GM18519 (cell line): ENCODE results near the gene DAAM1.

Experiments
- ATAC-seq: cut with Tn5 transposase; IDR thresholded peaks from one replicate; pipeline ENCODE4 v1.9.1; 2021; ENCODE audit warnings: mild to moderate bottlenecking, moderate library complexity; ENCODE audit not compliant: unreplicated experiment, low FRiP score

DAAM1 gene

DNA sequence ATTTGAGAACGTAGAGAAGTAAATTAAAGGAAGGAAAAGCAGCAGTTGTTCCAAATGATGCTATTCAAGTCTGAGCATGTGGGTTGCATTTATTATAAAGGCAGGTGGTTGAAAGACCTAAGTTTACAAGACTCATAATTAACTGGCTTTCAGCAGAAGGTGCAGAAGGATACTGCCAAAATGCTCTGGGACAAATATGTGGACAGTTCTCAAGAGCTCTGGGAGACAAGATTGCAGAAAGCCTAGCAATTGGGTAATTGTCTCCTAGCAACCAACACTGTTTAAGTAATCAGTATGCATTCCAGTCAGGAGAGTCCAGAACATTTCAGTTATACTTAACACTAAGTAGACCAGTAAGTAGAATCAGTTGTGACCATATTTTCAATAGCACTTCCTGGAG lies 145.2 kb downstream of the DAAM1 start:
- no peak for ATAC-seq

DNA sequence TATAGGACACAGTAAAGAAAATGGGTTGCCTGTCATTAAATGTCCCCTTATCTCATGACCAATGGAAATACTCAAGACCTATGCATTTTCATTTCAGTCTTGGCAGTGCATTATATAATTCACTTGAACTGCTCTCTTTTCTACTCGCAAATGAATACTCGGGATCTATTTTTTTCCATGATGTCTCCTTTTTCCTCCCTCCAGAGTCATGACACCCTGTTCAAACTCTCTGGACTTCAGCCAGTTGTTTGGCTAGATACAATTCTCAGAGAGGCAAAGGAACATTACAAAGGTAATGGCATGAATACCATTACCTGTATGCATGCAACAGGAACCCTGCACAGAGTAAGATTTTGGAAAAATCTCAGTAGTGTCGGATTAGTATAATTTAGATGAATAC lies 145.8 kb downstream of the DAAM1 start:
- ATAC-seq, result no peak

DNA sequence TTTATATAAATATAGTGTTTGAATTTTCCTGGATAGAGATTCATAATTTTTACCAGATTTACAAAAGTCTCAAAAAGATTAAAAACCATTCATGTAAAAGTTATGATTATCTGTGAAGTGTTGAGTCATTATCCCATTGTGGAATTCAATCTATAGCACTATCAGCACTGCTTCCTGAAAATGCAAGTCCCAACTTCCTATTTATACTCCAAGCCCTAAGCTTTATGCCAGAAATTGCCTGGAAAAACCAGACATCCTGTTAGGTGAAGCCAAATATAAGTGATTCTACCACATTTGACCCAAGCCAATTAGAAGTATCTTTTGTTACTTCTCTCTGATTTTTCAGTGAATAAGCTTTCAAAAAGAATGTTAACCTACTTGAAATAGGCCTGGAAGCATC lies 147.6 kb downstream of the DAAM1 start:
- ATAC-seq, result no peak

DNA sequence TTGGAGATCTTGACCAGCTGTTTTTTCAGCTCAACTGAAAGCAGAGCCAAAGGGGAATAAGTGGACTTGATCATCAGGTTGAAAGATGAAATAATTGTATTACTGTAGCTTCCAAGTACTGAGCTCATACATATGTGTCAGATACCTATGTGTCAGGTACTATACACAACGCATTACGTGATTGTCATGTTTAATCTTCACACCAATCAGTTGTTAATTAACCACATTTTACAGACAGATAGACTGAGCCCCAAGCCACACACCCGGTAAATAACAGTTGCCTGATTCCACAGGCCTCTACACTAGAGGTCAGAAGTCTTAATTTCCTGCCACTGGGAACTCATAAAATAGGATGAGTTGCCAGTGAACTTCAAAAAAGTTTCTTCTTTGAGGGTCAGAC lies 148.2 kb downstream of the DAAM1 start:
- ATAC-seq, result no peak

DNA sequence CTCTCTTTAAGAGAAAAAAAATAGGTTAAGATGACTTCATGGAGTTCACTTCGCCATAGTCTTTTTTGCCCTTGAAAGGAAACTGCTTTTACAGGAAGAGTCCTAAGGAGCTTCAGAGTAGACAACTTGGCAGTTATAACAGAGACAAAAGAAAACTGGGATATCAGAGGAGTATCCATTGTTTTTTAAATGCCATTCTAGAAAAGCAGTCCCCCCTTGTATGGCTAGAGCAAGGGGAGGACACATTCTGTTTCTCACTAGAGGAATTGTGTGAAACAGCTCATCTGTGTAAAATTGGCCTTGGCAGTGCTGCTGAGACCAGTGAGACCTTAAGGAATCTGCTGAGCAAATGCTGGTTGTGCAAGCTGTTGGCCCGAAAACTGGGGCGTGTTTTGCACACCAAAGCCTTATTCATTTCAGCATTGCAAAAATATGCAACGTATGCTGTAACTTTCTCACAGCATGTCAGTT lies 148.7 kb downstream of the DAAM1 start:
- ATAC-seq, result no peak

DNA sequence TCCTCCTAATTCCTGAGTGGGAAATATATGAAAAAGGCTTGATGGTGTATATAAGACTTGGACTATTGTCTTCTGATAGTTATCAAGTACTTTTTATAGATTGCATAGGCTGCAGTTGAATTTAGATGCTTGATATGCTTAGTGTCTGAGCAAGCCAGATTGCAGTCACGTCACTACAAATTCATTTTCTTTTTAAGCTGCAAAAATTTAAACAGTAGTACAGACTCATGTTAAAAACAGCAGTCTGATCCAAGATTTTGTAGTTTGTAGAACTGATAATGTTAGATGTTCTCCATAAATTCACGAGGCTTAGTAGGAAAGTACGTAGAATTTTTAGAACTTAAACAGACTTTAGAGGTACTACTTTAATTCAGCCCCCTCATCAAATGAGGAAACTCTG lies 150.3 kb downstream of the DAAM1 start:
- no peak for ATAC-seq

DNA sequence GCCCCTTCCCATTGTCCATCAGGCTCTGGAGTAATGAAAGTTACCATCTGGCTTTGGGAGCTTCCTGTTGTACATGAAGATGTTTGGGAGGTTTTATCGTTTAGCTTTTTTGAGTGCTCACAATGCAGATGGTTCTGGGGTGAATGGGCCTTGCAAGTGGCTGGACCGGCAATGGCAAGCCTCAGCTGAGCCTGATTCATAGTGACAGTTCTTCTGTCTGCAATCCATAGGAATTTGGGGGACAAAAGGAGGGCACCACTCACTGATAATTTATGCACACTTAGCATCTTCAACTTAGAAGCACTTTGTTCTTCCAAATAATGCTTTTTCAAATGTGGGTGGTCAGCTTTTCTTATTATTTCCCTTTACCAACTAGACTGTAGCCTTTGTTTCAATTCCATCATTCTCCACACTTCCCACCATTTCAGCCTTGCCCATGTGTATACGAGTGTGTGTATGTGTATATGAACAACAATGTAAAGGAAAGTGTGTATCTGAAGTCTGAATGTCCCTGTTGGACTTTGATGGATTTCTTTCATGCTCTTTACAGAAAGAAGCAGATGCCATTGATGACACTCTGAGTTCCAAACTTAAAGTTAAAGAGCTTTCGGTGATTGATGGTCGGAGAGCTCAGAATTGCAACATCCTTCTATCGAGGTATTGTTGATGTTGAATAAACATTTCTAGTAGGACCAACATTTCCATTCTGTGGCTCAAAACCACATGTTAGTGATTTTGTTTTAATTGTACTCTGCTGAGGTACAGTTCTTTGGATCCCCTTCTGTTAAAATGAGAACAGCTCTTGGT lies 151.3 kb downstream of the DAAM1 start:
- no peak for ATAC-seq

DNA sequence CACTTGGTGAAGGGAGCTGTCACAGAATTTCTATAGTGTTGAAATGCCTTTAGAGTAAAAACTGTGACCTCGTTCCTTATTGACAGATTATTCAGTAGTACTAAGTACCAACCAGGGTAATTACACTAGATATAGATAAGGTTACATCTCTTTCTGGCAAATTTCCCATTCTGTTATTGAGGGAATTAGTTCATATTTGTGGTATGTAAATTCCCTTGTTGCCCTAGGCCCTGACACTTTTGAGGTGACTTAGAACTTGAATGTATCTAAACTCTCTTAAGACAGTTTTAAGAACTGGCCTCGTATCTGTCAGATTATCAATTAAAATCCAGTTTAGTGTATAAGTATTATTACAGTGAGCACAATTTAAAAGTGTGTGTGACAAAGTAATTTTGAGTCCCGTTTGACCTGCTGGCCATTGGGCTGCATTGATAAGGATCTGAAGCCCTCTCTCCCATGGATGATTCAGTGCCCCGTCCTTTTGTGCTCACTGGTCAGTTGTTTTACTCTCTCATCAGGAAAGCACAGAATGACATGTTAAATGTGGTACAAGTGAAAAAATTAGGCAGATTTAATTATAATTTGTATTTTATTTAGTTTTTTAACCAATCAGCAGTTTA lies 153.5 kb downstream of the DAAM1 start:
- no peak for ATAC-seq

DNA sequence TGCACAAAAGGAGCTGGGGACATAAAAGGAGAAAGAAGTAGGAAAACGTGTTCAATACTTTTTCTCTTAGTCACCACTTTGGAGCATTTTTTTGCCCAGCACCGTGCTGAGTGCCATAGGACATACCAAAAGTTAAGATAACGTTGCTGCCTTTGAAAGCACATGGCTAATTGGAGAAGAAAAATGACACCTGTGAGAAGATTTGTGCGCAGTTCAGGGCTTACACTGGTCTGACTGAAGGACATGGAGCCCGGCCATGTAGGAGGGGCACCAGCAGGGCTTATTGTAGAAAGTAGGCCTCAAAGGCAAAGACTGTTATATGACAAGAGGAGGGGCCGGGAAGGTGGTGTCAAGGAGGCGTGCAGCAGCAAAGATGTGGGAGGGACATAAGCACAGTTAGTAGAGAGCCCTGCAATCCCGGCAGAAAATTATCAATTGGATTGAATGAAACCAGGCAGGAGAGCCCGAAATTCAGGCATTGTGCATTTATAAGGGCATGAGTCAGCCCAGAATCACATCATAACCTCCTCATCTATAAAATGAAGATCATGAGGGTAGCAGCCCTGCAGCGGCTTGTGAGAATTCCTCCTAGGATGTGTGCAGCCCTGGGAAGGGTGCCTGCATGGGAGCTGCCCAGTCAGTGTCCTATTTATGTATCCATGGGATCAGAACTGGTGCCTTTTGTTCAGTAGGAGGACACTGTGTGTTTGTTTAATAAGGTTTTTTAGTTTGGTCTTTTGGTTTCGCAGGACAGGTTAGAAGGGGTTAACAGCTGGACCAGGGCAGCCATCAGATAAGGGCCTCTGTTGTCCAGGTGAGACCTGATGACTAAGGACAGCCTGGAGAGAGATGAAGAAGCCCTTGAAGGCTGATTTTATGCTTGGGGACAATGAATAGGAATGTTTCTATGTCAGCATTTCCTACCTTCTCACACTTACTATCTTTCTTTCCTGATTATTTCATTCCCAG lies 154.3 kb downstream of the DAAM1 start:
- ATAC-seq, result no peak

DNA sequence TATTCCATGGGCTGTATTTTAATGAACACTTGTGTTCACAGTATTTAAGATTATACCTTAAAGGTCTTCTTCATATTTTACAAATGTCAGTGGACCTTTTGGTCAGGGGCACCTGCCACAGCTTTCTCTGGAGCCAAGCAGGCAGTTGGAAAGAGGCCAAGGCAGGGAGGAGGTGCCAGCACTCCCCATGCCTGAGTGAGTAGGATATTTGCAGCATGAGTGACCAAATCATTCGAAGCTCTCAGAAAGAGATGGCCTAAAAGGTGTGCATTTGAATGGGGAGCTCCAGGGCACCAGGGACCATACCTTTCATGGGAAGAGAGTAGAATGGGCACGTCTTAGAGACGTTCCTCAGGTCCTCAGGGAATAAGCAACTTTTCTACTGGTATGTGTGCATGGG lies 155.1 kb downstream of the DAAM1 start:
- ATAC-seq, result no peak

DNA sequence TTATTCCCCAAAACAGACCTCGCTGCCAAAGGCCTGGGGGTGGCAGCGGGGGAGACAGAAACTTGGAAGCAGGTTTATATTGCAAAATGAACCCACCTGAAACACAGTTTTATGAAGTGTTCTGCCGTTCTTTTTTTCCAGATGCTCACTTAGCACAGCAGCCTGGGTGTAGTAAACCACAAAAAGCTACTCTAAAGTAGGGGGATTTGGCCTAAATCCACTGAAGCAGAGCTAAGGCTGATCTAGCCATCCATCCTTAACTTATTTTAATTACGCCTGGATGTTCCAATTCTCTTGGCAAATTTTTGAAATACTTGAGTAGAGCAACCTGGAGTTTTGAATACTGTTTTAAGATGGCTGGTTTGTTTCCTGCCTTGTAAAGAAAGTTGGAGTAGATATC lies 155.5 kb downstream of the DAAM1 start:
- ATAC-seq, result no peak

DNA sequence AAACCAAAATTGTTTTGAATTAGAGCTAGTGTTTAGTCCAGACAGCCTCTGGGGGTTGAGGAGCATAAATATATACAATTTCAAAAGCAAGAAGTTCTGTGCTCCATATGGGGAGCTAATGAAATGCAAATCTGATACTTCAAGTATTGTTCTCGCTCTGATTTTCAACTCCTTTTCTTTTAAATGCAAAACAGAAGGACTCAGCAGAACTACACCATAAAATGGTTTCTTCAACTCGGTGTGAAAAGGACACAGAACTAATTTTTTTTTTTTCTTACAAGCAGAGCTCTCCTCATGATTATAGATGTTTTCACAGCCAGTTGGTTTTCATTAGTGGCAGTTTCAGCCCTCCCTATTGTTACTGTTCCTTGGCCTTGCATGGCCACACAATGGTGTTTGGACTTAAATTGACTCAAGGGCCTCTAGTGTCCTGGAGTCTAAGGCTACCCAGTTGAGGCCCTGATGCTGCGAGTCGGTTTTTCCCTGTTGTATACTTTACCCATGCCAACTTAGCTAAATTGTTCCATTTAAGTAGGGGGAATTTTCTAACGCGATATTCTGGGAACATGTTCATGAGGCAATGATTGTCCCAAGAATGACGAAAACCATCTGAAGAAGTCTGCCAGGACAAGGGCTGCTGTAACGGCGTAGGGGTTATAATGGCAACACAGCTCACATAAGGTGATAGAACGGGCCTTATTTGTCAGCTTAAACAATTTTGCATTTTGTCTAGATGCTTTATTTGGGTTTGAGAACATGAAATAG lies 156.4 kb downstream of the DAAM1 start:
- no peak for ATAC-seq

DNA sequence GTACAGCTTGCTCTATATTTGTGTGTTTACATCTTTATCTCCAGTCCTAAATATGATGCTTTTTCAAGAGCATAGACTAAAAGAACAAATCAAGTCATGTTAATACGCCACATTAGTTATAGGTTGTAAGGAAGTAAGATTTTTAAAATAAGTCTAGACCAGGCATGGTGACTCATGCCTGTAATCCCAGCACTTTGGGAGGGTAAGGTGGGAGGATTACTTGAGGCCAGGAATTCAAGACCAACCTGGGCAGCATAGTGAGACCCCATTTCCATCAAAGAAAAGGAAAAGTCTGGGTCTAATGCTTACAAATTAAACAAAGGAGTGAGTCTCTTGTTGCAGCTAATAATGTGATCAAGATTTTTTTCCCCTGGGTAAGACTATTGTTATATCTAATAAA lies 157.9 kb downstream of the DAAM1 start:
- no peak for ATAC-seq

DNA sequence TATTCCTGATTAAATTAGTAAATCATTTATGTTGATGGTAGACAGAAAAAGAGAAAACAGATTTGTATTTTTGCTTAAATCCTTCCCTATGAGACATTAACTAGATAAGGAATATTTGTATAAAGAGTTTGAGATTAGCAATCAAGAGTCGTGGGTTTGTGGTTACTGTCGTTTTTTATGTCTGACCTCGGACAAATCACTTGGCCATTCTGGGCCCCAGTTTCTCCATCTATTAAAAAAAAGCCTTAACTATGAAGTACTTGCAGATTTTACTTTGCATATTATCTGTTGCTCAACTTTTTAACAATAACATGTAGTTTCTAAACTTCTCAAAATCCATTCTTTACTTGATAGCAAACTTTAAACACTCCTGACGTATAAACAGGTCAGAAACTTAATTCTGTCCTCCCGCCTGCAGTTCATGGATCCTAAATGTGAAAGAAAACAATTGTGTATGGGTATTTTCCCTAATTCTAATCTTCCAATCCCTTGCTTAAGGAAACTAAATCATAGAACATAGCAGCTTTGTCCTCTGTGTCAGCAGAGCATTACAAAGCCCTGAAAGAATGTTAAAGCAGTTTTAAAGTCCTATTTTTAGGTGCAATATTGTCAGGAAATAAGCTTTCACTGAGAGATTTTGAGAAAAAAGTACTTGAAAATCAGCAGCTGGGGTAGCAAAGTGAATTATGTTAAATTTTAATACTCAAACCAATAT lies 158.5 kb downstream of the DAAM1 start:
- ATAC-seq, result no peak

DNA sequence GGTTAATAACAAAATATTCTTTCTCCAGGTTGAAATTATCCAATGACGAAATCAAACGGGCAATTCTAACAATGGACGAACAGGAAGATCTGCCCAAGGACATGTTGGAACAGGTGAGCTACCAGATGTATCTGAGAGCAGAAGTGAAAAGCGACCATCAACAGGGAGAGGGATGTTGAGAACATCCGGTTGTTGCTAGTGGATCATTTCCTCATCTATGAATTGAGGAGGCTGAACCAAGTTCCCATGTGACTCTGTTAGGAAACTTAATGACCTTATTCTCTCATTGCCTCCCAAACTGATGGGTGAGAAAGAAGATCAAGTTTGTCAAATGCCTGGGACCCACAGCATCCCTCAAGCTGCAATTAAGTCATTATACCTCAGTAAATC lies 159.0 kb downstream of the DAAM1 start:
- no peak for ATAC-seq

DNA sequence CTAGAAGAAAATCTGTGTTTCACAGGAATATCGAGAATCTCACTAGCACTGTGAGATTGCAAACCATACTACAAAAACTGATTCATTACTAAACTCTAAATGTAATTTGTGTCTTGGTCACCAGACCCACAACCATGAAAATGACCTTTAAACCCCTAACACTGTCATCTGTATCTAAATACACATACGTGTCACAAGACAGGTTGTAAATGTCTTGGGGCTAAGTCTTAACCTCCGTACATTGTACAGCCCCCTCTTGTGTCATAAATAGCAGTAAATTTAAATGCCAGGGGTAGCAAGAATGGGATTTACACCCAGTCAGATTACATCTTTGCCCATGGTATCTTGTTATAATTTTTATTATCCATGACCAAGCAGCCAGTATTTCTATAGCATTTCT lies 159.4 kb downstream of the DAAM1 start:
- ATAC-seq, result no peak

DNA sequence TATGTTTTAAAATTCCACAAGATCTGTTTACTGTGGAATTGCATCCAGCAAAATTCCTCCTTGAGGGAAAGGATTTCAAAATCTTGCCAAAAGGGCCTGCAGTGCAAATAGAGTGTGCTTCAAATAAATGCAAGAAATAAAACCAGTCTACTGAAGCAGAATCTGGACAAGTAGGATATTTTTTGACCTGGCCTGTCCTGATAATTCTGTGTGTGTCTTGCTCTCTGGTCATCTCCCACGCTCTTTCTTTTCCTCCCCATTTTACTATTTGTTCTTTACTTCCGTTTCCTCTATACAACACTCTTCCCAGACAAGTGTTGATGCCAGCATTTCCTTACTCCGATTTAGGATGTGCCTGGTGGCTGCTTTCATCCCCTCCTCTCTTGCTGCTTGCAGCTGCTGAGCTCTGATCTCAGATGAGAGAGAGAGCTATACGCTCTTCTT lies 160.8 kb downstream of the DAAM1 start:
- ATAC-seq, result no peak

DNA sequence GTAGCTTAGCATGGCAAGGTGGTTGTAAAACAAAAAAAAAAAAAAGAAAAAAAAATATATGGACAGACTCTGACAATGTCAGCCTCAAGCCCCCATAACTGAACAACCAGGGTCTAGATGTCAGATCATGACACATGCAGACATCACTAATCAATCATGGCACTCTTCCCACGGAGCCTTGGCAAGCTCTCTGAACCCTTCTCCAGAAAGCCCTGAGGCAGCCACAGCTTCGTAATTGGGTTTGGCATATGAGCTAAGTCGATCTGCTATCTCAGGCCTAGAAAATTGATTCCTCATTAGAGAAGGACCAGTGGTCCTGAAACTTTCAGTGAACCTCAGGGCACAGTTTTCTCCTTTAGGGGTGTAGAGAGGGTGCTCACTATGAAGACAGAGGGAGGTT lies 164.5 kb downstream of the DAAM1 start:
- ATAC-seq, result no peak

DNA sequence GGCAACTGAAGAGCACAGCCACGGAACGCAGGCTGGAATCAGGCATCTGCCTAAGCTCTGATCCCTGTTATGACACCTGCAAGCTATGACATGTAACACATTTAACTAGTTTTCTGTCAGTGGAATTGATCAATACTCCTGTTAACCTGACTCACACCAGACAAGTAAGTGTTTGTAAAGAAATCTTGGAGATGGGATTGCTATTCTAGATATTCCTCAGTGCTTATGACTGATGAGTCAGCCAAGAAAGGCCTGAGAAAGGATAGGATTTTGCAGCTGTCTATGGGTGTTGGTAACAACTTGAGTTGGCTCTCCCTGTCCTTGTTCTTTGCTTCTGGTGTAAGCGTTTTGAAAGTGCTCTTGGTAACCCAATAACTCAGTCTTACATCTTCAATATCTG lies 166.2 kb downstream of the DAAM1 start:
- no peak for ATAC-seq

DNA sequence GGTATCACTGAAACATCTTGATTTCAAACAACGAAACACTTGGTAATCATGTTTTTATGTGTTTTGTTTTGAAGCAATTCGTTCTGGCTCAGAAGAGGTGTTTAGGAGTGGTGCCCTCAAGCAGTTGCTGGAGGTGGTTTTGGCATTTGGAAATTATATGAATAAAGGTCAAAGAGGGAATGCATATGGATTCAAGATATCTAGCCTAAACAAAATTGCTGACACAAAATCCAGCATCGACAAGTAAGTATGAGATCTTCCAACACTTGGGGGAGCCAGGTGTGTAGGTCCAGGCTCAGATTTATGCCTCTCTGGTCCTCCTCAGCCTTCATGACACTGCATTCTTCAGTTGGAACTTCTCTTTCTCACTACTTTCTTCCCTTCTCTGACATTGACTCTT lies 166.6 kb downstream of the DAAM1 start:
- no peak for ATAC-seq
